Stimulated activated CD8-positive, alpha-beta memory T cell treated with anti-CD3 and anti-CD28 coated beads, Interleukin-7, amount 100 ng/mL, for 48 hours (primary cell): Measurements from ENCODE around the gene PLXNA3.

Experiments
- DNase-seq, 2 donors: peaks; one replicate each; pipeline ENCODE4 v3.0.0-alpha.2; 2020; ENCODE audit warnings: low read depth in 1 of 2; ENCODE audit errors: extremely low read depth in 1 of 2

The PLXNA3 gene

GRCh38 chrX:154525606-154526490 lies 67.8 kb downstream of the PLXNA3 start:
- no peak for DNase-seq

DNA sequence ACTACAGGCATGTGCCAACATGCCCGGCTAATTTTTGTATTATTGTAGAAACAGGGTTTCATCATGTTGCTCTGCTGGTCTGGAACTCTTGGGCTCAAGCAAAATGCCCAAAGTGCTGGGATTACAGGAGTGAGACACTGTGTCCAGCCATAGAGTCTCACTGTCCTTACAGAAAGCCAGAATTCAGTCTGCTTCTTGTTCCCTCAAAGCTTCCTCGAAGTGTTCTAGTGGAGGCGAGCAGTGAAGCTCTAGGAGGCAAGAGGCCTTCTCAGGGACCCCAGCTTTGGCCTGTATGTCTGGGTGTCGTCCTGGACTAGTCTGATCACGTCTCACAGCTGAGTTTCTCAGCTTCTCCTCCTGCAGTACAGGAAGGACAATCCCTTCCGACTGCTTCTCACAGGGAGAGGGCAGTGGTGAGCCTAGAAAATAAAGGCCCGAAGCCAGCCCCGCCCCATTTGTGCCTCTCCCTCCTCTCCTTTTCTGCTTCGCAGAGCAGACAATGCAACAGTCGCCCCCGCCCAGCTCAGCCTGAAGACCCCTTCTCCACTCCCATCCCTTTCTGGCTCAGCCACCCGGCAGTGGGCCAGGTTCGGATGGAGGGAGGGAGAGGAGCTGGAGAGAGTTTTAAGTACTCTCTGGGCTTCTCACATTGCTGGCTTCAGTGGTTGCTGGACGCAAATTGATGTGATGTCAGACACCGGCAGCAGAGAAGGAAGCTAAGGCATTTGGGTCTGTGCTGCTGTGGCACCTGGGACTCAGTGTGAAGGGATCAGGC lies 69.0 kb downstream of the PLXNA3 start:
- DNase-seq: peak in 1 of 2 donors; percentile 43
